Eye (tissue), 1 donor: ENCODE measurements around the gene ITIH2.
A peak's percentile ranks its signal among the peaks of the same experiment; 100 is the strongest.
"Not testable (repeated sequence)": the region's sequence is repeated elsewhere in the genome, so short reads cannot be mapped to it uniquely, and the experiment has no call there.

Experiments used
- DNase-seq: peaks from one replicate; pipeline ENCODE4 v3.0.0-alpha.2; 2015

ITIH2 gene

DNA sequence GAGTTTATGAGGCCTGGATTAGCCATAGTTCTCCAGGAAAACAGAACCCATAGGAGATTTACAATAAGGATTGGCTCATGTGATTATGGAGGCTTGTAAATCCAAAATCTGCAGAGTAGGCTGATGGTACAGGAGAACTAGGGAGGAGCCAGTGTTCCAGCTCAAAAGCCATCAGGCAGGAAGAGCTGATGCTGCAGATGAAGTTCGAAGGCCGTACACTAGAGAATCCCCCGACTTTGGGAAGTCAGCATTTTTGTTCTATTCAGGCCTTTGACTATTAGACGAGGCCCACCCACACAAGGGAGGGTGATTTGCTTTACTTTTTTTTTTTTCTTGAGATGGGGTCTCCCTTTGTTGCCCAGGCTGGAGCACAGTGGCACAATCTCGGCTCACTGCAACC, 47.1 kb downstream of the ITIH2 start:
- DNase-seq, result no peak

DNA sequence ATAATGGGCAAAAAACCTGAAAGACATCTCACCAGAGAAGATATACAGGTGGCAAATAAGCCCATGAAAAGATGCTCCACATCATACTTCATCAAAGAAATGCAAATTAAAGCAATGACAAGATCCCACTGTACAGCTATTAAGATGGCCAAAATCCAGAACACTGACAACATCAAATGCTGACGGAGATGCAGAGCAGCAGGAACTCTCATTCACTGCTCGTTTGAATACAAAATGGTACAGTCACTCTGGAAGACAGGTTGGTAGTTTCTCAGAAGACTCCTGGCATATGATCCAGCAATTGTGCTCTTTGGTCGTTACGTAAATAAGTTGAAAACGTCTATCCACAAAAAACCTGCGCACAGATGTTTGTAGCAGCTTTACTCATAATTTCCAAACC, 49.1 kb downstream of the ITIH2 start:
- no peak for DNase-seq

DNA sequence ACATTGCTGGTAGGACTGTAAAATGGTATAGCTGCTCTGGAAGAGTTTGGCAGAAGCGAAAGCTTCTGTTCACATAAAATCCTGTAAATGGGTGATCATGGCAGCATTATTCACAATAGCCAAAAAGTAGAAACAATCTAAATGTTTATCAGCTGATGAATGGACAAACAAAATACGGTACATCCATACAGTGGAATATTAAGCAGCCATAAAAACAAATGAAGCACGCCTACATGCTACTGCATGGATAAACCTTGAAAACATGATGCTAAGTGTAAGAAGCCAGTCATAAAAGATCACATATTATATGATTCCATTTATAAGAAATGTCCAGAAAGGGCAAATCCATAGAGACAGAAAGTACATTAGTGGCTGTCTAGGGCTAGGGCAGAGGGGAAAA, 52.0 kb downstream of the ITIH2 start:
- no peak for DNase-seq

DNA sequence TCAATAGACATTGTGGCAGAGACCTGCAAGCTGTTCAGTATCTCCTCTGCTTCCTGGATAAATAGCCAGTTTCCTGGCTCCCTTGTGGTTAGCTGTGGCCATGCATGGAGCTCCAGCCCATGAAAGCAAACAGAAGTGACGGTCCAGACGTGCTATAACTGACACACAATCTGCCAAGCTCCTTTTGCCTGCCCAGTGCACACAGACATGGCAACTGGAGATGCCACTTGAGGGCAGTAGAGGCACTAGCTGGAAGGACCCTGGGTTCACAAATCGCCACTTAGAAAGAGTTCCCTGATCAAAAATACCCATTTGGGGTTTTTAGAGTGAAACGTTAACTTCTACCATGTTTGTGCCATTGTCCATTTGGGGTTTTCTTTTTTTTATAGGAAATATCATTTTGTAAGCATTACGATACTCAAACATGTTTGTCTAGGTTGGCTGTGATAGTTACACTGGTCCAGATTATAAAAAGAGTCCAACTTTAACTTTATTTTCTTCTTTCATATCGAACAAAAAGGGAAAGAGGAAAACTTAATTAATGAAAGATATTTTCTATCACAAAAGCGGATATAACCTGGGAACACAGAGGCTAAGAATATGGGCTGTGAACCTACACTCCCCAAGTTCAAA, 53.4 kb downstream of the ITIH2 start:
- DNase-seq, result no peak

DNA sequence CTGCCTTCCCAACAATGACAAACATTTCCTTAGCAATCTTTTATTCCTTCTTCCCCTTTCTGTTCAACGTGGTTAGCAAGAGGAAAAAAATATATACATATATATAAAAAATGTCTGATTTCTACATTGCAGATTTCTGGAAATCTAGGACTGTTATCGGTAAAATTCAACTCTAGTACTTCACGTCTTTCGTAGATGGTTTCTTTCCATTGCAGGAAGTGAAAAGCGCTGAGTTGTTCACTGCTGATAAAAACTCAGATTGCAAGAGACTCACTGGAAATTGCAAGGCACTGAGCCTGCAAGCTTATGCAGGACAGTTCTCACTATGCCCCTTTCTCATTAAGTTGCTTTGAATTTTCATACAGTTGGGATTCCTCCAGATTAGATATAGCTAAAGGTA, 60.8 kb downstream of the ITIH2 start:
- DNase-seq, result no peak

DNA sequence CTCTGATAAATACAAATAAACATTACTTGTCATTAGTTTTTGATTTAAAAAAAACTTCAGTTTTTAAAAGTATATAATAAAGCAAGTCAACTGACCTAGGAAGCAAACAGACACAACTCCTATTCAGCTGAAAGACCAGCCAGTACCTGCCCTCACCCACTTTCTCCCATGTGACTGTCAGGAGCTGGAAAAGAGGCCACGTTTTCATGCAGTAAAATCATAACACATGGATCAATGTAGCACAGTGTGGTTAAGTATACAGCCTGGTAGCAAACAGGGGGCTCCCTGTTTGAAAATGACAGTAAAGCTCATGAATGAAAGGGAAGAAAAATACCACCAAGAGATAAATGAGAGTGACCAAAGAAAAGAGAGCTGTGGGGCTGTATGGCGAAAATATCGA, 63.1 kb downstream of the ITIH2 start:
- no peak for DNase-seq

DNA sequence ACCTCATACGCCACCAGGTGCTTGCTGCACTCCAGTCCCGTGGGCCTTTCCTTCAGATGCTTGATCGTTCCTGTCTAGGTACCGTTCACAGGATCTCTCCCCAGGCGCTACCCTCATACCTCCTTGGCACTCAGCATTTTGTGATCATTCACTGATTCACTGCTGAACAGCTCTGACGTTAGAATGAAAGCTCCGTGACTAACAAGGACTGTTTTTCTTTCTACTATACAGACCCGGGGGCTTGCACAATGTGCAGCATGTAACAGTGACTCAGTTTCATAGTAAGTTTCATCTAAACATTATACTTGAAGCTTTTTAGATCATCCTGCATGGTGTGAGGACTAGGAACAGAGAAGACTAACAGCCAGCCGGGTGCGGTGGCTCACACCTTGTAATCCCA, 64.1 kb downstream of the ITIH2 start:
- no peak for DNase-seq

DNA sequence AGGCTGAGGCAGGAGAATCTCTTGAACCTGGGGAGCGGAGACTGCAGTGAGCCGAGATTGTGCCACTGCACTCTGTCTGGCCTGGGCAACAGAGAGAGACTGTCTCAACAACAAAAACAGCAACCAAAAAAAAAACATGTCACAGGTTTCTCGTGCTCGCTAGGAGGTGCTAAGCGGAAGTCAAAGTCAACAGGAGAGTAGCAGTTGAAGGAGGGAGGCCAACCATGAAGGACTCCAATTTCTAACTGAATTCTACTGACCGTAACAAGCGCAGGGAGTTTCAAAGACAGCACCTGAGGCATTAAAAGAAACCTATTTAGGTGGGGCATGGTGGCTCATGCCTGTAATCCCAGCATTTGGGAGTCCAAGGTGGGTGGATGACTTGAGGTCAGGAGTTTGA, 65.3 kb downstream of the ITIH2 start:
- no peak for DNase-seq

DNA sequence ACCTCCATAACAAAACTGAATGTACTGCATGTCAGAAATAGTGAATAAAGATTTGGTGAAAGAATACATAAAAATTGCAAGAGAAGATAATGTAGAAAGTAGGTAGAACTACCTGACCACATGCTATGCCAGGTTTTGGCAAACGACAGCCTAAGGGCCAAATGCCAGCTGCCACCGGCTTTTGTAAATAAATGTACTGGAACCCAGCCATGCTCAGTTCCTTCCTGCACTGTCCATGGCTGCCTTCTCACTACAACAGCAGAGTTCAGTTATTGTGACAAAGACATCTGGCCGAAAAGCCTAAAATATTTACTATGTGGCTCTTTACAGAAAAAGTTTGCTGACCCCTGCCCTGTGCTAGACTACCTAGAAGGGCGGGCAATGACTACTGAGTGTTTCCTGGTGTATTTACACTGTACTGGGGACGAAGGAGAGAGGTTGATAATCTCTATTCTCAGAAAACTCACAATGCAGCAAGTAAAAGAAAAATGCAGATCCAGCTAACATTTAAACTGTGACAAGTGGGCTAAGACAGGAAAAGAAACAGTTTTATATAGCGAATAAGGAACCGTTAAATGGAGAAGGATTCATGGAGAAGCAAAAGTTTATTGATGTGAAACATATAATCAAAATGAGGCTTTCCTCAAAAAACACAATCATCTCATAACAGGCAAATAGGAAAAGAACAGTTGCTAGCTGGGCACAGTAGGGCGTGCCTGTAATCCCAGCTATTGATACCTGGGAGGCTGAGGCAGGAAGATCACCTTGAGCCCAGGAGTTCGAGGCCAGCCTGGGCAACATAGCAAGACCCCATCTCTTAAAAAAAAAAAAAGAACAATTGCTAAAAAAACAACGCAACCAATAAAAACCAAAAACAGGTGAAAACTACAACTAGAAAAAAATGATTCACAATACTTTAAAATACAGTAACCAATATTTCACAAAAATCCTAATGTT, 71.0 kb downstream of the ITIH2 start:
- DNase-seq, result no peak

DNA sequence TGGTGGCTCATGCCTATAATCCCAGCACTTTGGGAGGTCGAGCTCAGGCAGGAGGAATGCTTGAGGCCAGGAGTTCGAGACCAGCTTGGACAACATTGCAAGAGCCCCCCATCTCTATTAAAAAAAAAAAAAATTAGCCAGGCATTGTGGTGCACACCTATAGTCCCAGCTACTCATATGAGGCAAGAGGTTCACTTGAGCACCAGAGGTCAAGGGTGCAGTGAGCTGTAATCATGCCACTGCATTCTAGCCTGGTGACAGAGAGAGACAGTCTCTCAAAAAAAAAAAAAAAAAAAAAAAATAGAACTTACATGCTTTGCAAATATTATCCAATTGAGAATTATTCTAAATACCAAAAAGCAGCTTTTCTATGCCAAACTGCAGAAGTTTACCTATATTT, 73.7 kb downstream of the ITIH2 start:
- DNase-seq, result no peak

DNA sequence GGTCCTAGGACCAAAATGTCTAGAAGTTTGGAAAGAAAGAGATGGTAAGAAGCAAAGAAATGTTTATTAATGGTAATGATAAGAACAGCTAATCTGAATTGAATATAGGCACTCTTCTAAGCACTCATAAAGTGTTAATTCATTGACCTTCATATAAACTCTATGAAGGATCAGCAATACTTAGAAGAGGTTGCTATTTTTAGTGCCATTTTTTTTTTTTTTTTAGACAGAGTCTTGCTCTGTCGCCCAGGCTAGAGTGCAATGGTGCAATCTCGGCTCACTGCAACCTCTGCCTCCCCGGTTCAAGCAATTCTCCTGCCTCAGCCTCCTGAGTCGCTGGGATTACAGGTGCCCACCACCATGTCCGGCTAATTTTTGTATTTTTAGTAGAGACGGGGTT, 79.1 kb downstream of the ITIH2 start:
- DNase-seq, result not testable (repeated sequence)

DNA sequence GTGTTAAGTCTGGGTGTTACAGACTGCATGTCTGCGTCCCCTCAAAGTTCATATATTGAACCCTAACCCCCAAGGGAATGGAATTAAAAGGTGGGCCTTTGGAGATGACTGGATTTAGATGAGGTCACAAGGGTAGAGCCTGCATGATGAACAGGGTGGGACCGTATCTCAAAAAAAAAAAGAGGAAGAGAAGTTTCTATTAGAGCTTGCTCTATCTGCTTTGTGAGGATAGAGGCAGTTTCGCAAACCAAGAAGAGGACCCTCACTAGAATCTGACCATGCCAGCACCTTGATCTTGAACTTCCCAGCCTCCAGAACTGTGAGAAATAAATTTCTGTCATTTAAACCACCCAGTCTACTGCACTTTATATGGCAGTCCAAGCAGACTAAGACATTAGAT, 83.3 kb downstream of the ITIH2 start:
- DNase-seq, result no peak

DNA sequence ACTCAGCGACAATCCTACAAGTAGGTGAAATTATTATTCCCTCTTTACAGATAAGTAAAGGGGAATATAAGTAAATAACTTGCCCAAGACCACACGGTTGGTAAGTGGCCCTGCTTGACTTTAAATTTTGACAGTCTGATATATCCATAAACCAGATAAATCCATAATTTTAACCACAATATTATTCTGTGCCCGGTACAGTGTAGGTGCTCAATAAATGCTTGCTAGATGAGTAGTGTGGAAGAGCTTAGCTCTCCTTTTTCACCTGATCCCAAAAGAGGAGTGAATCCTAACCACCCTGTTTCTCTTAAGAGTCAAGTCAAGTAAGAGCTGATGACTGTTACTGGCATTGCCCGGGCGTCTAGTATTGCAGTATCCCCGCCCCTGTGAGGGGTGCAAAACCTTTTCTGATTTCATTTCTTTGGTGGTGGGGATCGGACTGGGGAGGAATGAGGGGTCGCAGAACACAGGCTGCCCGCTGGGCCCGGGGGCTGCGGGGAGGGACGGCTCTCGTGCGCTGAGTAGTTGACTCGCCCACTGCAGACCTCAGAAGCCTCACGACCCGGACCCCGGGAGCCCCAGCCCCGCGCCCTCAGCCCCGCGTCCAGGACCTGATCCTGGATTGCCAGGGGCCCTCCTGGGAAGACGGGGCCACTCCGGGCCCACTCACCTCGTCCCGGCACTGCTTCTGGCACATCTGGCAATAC, 84.2 kb downstream of the ITIH2 start:
- no peak for DNase-seq

DNA sequence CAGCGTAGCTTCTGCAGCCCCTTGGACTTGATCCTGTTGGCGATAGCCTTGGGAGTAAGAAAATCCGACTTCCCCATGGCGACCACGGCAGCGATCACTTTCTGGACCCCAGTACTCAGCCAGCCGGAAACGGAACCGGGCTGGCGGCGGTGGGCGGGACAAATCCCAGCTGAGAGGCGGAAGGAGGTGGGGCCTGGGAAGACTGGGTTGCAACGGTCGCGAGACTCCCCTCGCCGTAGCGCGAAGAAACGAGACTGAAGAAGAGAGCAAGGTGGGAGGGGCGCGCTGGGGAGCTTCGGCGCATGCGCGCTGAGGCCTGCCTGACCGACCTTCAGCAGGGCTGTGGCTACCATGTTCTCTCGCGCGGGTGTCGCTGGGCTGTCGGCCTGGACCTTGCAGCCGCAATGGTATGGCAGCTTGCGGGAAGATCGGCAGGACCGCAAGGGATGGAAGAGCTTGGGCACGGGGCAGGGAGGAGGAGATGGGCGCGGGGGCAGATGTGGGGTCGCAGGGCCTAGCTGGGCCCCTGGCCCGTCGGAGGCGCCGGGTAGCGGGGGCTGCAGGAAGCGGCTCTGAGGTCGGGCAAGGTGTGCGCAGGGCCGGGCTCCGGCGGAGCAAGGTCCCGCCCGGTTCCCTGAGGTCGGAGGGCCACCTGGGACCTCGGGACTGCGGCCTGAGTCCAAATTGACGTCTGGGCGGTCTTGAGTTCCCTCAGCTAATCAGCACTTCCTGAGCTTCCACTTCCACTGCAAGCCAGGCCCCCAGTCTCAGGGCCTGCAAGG, 84.9 kb downstream of the ITIH2 start, which contains the start of the genes ATP5F1C and KIN:
Gene ATP5F1C (plus strand): TSS at position 321 of the 782 bp plus-strand sequence. CDS start 31 bp downstream, at position 352.
Gene KIN (minus strand): TSS at position 137 of the 782 bp plus-strand sequence. CDS start 60 bp downstream, at position 77.
- DNase-seq, result peak; percentile 99

DNA sequence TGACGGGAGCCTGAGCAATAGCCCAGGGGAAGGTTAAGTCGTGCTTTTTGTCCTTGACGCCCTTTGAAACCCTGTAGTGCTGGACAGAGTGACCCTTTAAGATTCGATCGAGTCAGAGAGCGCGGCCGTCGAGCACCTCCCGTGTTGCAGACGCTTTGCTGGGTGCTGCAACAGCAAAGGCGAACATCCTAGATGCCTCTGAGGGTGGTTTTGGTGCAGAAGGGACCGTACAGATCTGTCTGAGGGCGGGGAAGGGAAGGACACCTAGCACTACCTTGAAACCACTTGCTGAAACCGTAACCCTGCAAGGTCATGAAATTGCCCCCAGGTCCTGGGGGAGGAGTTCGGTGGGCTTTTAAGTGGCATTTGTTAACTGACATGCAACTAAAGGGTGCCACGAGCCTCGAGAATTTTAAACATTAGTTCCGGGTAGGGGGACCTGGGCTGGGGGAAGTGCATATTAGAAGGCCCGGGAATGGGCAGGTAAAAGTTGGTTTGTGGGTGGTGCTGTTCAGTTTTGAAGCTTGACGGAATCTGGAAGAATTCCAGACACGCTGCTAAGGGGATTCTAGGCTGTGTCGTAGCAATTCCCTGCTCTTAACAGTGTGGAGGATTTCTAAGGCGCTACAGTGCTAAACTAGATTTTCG, 85.6 kb downstream of the ITIH2 start:
- DNase-seq, result peak; percentile 35

DNA sequence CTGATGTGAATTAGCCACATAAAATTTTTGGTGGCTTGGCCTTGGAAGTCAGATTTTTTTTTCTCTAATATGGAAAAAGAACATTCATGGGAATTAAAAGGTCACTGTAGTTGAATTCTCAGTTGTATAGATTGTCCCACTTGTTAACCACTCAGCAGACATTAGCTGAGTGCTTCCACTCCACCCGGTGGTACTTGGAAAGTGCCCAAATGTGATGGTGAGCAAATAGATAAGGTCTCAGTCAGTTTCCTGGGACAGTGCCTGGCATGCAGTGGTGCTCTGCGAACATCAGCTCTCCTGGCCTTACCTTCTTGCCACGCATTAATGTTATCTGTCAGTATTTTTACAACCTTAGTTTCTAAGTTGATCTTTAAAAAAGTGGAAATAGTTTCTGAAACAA, 86.3 kb downstream of the ITIH2 start:
- DNase-seq, result no peak

DNA sequence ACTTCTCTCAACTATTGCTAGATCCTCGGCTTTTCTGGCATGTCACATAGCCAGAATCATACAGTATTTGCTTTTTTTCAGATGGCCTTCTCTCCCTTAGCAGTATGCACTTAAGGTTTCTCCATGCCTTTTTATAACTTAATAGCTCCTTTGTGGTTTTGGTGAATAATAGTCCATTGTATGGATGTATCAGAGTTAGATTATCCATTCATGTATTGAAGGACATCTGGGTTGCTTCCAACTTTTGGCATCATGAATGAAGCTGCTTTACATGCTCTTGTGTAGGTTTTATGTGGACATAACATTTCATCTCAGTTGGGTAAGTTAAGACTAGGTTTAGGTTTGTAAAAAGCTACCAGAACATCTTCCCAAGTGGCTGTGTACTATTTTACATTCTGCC, 89.4 kb downstream of the ITIH2 start:
- DNase-seq, result no peak

DNA sequence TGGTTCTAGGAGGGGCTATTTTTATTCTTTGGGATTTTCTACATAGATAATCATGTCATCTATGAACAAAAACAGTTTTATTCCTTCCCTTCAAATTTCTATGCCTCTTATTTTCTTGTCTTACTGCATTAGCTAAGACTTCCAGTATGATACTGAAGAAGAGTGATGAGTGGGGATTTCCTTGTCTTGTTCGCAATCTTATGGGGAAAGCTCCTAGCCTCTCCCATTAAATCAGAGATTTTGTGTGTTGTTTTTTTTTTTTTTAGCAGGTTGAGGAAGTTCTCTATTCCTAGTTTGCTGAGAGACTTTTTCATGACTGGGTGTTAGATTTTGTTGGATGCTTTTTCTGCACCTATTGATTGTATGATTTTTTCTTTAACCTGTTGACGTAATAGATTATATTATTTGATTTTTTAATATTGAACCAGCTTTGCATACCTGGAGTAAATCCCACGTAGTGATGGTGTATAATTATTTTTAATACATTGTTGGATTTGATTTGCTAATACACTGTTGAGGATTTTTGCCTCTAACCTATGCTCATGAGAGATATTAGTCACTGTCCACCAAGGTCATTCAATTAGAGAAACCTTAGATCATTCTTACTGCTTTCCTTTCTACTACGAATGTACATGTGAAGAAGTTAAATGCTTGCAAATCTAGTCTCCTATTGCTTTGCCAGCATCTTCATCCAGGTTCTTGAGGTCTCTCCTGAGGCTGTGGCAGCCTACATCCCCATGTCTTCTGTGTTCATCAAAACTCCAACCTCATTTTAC, 91.3 kb downstream of the ITIH2 start:
- DNase-seq, result no peak

DNA sequence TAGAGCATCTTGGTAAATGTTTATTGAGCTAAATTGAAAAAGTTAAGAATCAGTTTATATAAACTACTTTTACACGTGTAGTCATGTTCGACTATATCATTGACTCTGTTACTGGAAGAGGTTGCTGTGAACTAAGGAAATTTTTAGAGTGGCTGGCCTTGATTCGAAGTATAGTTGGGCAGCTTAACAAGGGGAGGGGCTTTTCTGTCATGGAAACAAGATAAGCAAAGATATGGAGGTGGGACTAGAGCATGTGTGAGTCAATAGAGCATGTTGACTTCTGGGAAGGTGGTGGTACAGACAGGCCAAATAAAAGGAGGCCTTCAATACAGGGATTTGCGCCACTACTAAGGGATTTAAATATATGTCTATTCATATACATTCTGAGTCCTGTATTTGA, 92.5 kb downstream of the ITIH2 start:
- DNase-seq, result no peak

DNA sequence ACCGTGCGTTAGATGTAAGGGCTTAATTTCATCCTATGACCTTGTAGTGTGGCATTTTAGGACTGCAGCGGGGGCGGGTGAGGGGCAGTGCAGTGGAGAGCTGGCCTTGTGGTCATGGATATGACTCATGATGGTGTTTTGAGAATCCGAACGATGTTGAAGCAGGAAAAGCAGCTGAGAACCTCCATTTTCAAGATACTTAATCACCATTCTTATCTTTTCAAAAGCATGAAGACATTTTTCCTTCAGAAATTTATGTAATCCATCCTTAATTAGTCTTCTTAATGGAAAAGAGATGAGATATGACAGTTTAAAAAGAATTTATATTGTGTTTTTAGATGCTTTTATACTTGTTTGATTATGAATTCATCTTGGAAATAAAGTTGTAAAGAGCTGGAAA, 94.5 kb downstream of the ITIH2 start:
- no peak for DNase-seq
